Measurements from ENCODE around the gene EXO1.

EXO1 gene

GRCh38 chr1:241902391-241903065 lies 54.5 kb downstream of the EXO1 start:
- TF ChIP-seq CTCF (IDR thresholded peaks at IDR 0.05; ENCODE audit: borderline replicate concordance, insufficient read depth, low read depth, low read length) = no peak

GRCh38 chr1:241916196-241916595 lies 68.2 kb downstream of the EXO1 start:
- no peak overlapping the region for H3K4me3 ChIP-seq (ENCODE audit: low read depth, low read length)
- no peak for TF ChIP-seq CTCF (IDR thresholded peaks at IDR 0.05; ENCODE audit: borderline replicate concordance, insufficient read depth, low read depth, low read length)

More at GRCh38 chr1:241902391-241903065, 54.5 kb downstream of the EXO1 start:
- H3K4me3 ChIP-seq (ENCODE audit: low read depth, low read length) = no peak overlapping the region

GRCh38 chr1:241917487-241917886 lies 69.5 kb downstream of the EXO1 start:
- TF ChIP-seq CTCF (IDR thresholded peaks at IDR 0.05; ENCODE audit: borderline replicate concordance, insufficient read depth, low read depth, low read length) = no peak
- H3K4me3 ChIP-seq (ENCODE audit: low read depth, low read length) = no peak overlapping the region

- no peak overlapping the region for H3K4me3 ChIP-seq (ENCODE audit: low read depth, low read length)
- no peak for TF ChIP-seq CTCF (IDR thresholded peaks at IDR 0.05; ENCODE audit: borderline replicate concordance, insufficient read depth, low read depth, low read length)
These were observed 70.9 kb downstream of the EXO1 start for GRCh38 chr1:241918879-241919278.

GRCh38 chr1:241924080-241924808 lies 76.2 kb downstream of the EXO1 start:
- no peak for TF ChIP-seq CTCF (IDR thresholded peaks at IDR 0.05; ENCODE audit: borderline replicate concordance, insufficient read depth, low read depth, low read length)

GRCh38 chr1:241926141-241926540 lies 78.1 kb downstream of the EXO1 start:
- no peak overlapping the region for H3K4me3 ChIP-seq (ENCODE audit: low read depth, low read length)
- TF ChIP-seq CTCF (IDR thresholded peaks at IDR 0.05; ENCODE audit: borderline replicate concordance, insufficient read depth, low read depth, low read length) = no peak

More at GRCh38 chr1:241924080-241924808, 76.2 kb downstream of the EXO1 start:
- no peak overlapping the region for H3K4me3 ChIP-seq (ENCODE audit: low read depth, low read length)

GRCh38 chr1:241927321-241927720 lies 79.3 kb downstream of the EXO1 start:
- no peak overlapping the region for H3K4me3 ChIP-seq (ENCODE audit: low read depth, low read length)
- TF ChIP-seq CTCF (IDR thresholded peaks at IDR 0.05; ENCODE audit: borderline replicate concordance, insufficient read depth, low read depth, low read length) = no peak

Data from GM12875 (cell line).